ENCODE measurements around the gene BID.
"Not testable (repeated sequence)": the region's sequence is repeated elsewhere in the genome, so short reads cannot be mapped to it uniquely, and the experiment has no call there.

Gene BID

GRCh38 chr22:17764036-17764435, 10.2 kb downstream of the BID start:
- H3K4me3 ChIP-seq (ENCODE audit: control insufficient read depth, low read depth, low read length) = no peak overlapping the region
- DNase-seq (ENCODE audit: low read depth) = no peak
- TF ChIP-seq, protein P1, sequence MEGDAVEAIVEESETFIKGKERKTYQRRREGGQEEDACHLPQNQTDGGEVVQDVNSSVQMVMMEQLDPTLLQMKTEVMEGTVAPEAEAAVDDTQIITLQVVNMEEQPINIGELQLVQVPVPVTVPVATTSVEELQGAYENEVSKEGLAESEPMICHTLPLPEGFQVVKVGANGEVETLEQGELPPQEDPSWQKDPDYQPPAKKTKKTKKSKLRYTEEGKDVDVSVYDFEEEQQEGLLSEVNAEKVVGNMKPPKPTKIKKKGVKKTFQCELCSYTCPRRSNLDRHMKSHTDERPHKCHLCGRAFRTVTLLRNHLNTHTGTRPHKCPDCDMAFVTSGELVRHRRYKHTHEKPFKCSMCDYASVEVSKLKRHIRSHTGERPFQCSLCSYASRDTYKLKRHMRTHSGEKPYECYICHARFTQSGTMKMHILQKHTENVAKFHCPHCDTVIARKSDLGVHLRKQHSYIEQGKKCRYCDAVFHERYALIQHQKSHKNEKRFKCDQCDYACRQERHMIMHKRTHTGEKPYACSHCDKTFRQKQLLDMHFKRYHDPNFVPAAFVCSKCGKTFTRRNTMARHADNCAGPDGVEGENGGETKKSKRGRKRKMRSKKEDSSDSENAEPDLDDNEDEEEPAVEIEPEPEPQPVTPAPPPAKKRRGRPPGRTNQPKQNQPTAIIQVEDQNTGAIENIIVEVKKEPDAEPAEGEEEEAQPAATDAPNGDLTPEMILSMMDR (conservative IDR thresholded peaks at IDR 0.05; ENCODE audit: control insufficient read depth, insufficient read depth, low read depth, low read length) = no peak

DNA sequence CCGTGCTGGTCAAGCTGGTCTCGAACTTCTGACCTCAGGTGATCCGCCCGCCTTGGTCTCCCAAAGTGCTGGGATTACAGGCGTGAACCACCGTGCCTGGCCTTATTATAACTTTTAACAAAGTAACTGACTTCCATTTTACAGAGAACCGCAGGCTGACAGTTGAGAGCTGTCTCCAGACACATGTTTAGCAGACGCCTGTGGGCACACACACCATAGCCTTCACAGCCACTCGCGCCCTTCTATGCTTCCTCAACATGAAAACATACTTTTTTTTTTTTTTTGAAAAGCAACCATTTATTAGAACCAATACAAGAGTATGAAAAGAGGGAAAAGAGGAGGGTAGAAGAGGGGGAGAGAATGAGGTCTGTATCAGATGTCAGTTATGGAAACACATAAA, 10.8 kb downstream of the BID start:
- not testable (repeated sequence) for H3K4me3 ChIP-seq (ENCODE audit: control insufficient read depth, low read depth, low read length); DNase-seq (ENCODE audit: low read depth)

DNA sequence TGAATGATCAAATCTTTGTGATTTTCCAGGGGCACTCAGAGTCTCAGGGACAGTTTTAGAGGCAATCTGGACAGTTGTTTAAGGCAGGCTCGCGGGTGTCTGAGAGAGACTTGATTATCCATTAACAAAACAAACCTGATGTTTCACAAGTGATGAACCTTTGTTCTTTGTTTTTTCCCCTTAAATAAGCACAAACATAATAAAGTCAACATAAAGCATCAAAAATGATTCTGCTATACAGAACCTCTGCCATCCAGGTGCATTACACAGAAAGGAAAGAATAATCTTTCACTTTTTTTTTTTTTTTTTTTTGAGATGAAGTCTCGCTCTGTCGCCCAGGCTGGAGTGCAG, 13.2 kb downstream of the BID start:
- H3K4me3 ChIP-seq (ENCODE audit: control insufficient read depth, low read depth, low read length) = no peak overlapping the region
- DNase-seq (ENCODE audit: low read depth) = no peak
- TF ChIP-seq, protein P1 (conservative IDR thresholded peaks at IDR 0.05; ENCODE audit: control insufficient read depth, insufficient read depth, low read depth, low read length) = no peak

DNA sequence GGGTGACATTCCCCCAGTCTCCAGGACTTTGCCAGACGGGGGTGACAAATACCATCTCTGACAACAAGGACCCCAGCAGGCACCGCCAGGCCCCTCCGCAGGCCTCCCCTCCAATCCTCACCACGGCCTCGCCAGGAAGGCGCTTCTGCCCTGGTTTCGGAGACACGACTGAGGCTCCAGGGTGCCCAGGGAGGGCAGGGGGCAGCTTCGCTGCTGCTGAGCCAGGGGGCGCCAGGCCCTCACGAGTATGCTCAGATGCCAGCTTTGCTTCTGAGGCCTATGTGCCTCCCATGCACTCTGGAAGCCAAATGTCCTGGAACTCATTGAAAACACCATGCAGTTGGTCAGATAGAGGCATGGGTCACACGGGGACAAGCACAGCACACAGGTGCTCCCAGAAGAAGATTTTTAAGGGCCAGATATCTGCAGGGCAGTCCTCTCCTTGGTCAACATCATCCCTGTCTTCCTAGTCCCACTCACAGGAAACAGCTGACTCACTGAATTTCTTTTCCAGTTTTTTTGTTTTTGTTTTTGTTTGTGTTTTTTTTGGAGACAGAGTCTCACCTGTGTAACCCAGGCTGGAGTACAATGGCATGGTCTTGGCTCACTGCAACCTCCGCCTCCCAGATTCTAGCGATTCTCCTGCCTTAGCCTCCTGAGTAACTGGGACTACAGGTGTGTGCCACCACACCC, 19.9 kb downstream of the BID start:
- TF ChIP-seq, protein P1 (conservative IDR thresholded peaks at IDR 0.05; ENCODE audit: control insufficient read depth, insufficient read depth, low read depth, low read length) = no peak
- no peak for DNase-seq (ENCODE audit: low read depth)
- no peak overlapping the region for H3K4me3 ChIP-seq (ENCODE audit: control insufficient read depth, low read depth, low read length)

- TF ChIP-seq, protein P1 (conservative IDR thresholded peaks at IDR 0.05; ENCODE audit: control insufficient read depth, insufficient read depth, low read depth, low read length) = no peak
Observed at GRCh38 chr22:17753401-17753989, 20.8 kb downstream of the BID start.

DNA sequence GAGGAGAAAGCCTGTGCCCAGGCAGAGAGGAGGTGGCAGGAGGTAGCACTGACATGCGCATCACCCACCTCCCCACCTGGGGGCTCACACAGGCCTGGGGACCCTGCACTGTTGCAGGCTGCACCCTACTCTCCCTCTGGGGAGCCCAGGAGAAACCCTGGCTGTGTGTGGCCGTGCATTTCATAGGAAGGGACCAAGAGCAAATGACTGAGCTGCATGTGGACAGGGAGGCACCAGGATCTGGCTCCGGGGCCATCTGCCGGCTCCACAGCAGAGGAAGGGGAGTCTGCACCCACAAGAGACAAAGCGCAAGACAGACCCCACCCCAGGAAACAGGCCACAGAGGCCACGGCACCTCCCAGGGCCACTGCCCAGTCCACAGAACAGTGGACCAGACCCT, 22.7 kb downstream of the BID start:
- TF ChIP-seq, protein P1 (conservative IDR thresholded peaks at IDR 0.05; ENCODE audit: control insufficient read depth, insufficient read depth, low read depth, low read length) = no peak
- no peak overlapping the region for H3K4me3 ChIP-seq (ENCODE audit: control insufficient read depth, low read depth, low read length)
- DNase-seq (ENCODE audit: low read depth) = no peak

More at GRCh38 chr22:17753401-17753989, 20.8 kb downstream of the BID start:
- no peak overlapping the region for H3K4me3 ChIP-seq (ENCODE audit: control insufficient read depth, low read depth, low read length)
- peak; percentile 80 for DNase-seq (ENCODE audit: low read depth)

GRCh38 chr22:17749605-17750395, 24.5 kb downstream of the BID start:
- TF ChIP-seq, protein P1 (conservative IDR thresholded peaks at IDR 0.05; ENCODE audit: control insufficient read depth, insufficient read depth, low read depth, low read length) = no peak
- H3K4me3 ChIP-seq (ENCODE audit: control insufficient read depth, low read depth, low read length) = no peak overlapping the region
- DNase-seq (ENCODE audit: low read depth) = no peak

All from fibroblast of mammary gland (primary cell).